ENCODE measurements around the gene USP7. TPM values are rescaled to one million over a fixed set of nuclear protein-coding genes. Genes with fewer than 3 reads are reported as not detected.

Gene USP7
- total RNA-seq, 2 experiments from 2014 or later, result 165 to 198 TPM

- H3K4me3 Mint-ChIP-seq, result no peak overlapping the region
- peaks cover 71% of the 10 kb centered on the region for H3K36me3 Mint-ChIP-seq (ENCODE audit: low read depth)
- CTCF ChIA-PET, result interaction anchor here (0.8 to 1.3 kb wide), 2 partner anchors 37 to 52 kb away, joined by 3 to 5 read pairs; no protein-coding TSS in a partner anchor
- POLR2A ChIA-PET, result no interaction called here
- ATAC-seq, result no peak
- no peaks in the 10 kb centered on the region for H3K4me1 Mint-ChIP-seq
- no peaks in the 10 kb centered on the region for H3K27me3 Mint-ChIP-seq
- no peak overlapping the region for H3K27ac Mint-ChIP-seq
- intact Hi-C loops (cut with DNase I, micrococcal nuclease), result no loop called here
- DNase-seq, result no peak
- no peaks in the 10 kb centered on the region for H3K9me3 Mint-ChIP-seq (ENCODE audit: low read depth)
Measured at GRCh38 chr16:8899709-8900317, 63.9 kb downstream of the USP7 start.

GRCh38 chr16:8898660-8899318, 64.9 kb downstream of the USP7 start:
- no peak for DNase-seq
- H3K27me3 Mint-ChIP-seq, result no peaks in the 10 kb centered on the region
- no peak overlapping the region for H3K4me3 Mint-ChIP-seq
- POLR2A ChIA-PET, result no interaction called here
- H3K36me3 Mint-ChIP-seq (ENCODE audit: low read depth), result peaks cover 70% of the 10 kb centered on the region
- intact Hi-C loops (cut with DNase I, micrococcal nuclease), result no loop called here
- CTCF ChIA-PET, result interaction anchor here (0.8 to 1.3 kb wide), 2 partner anchors 38 to 51 kb away, joined by 3 to 5 read pairs; no protein-coding TSS in a partner anchor
- no peak for ATAC-seq
- H3K9me3 Mint-ChIP-seq (ENCODE audit: low read depth), result no peaks in the 10 kb centered on the region
- no peaks in the 10 kb centered on the region for H3K4me1 Mint-ChIP-seq
- H3K27ac Mint-ChIP-seq, result no peak overlapping the region

GRCh38 chr16:8894736-8895334, 68.9 kb downstream of the USP7 start:
- H3K27ac Mint-ChIP-seq, result peak overlapping the region; percentile 7
- CTCF ChIA-PET, result interaction anchor here (1.3 to 5.7 kb wide), 2 partner anchors 14 to 42 kb away, joined by 3 to 31 read pairs; partner anchors contain the start of gene LITAFD
- no peak overlapping the region for H3K4me3 Mint-ChIP-seq

GRCh38 chr16:8893976-8894690, 69.6 kb downstream of the USP7 start:
- Mint-ChIP-seq H3K36me3 (ENCODE audit: low read depth) (peaks cover 58% of the 10 kb centered on the region), H3K4me3 (no peak overlapping the region), H3K27ac (no peak overlapping the region), H3K9me3 (ENCODE audit: low read depth) (no peaks in the 10 kb centered on the region), H3K27me3 (no peaks in the 10 kb centered on the region), H3K4me1 (peaks cover 10% of the 10 kb centered on the region)
- ChIA-PET POLR2A (no interaction called here), CTCF (interaction anchor here (0.9 to 5.7 kb wide), 3 partner anchors 13 to 42 kb away, joined by 5 to 31 read pairs (median 5); partner anchors contain the start of gene LITAFD)
- no peak for ATAC-seq
- DNase-seq, result no peak
- intact Hi-C loops (cut with DNase I, micrococcal nuclease), result no loop called here

More at GRCh38 chr16:8894736-8895334, 68.9 kb downstream of the USP7 start:
- Mint-ChIP-seq H3K36me3 (ENCODE audit: low read depth) (peaks cover 62% of the 10 kb centered on the region), H3K27me3 (no peaks in the 10 kb centered on the region), H3K4me1 (peaks cover 10% of the 10 kb centered on the region), H3K9me3 (ENCODE audit: low read depth) (no peaks in the 10 kb centered on the region)
- no peak for ATAC-seq
- POLR2A ChIA-PET, result no interaction called here
- intact Hi-C loops (cut with DNase I, micrococcal nuclease), result no loop called here
- DNase-seq, result no peak

GRCh38 chr16:8893426-8893825, 70.3 kb downstream of the USP7 start:
- ChIA-PET CTCF (interaction anchor here (0.5 to 5.7 kb wide), 5 partner anchors 13 to 340 kb away, joined by 3 to 31 read pairs (median 5); partner anchors contain the start of gene LITAFD), POLR2A (no interaction called here)
- H3K4me3 Mint-ChIP-seq, result no peak overlapping the region
- intact Hi-C loops (cut with DNase I, micrococcal nuclease), result no loop called here
- H3K27me3 Mint-ChIP-seq, result no peaks in the 10 kb centered on the region
- H3K36me3 Mint-ChIP-seq (ENCODE audit: low read depth), result peaks cover 54% of the 10 kb centered on the region
- ATAC-seq (no peak), DNase-seq (no peak)
- peak overlapping the region; percentile 16 for H3K27ac Mint-ChIP-seq
- H3K9me3 Mint-ChIP-seq (ENCODE audit: low read depth), result no peaks in the 10 kb centered on the region
- H3K4me1 Mint-ChIP-seq, result peaks cover 10% of the 10 kb centered on the region

- H3K9me3 Mint-ChIP-seq (ENCODE audit: low read depth), result no peaks in the 10 kb centered on the region
- intact Hi-C loops (cut with DNase I, micrococcal nuclease), result no loop called here
- H3K27ac Mint-ChIP-seq, result peak overlapping the region; percentile 87
- DNase-seq, result peak; percentile 48
- H3K36me3 Mint-ChIP-seq (ENCODE audit: low read depth), result peaks cover 46% of the 10 kb centered on the region
- H3K4me3 Mint-ChIP-seq, result peak overlapping the region; percentile 6
- no peaks in the 10 kb centered on the region for H3K27me3 Mint-ChIP-seq
- peaks cover 10% of the 10 kb centered on the region for H3K4me1 Mint-ChIP-seq
- peak; percentile 27 for ATAC-seq
- POLR2A ChIA-PET, result no interaction called here
- CTCF ChIA-PET, result interaction anchor here (1.5 to 5.7 kb wide), 2 partner anchors 11 to 44 kb away, joined by 5 to 31 read pairs; partner anchors contain the start of gene LITAFD
Measured at GRCh38 chr16:8892101-8892575, 71.6 kb downstream of the USP7 start.

- H3K27ac Mint-ChIP-seq, result peak overlapping the region; percentile 87
- ChIA-PET POLR2A (no interaction called here), CTCF (interaction anchor here (1.0 to 5.7 kb wide), 3 partner anchors 10 to 46 kb away, joined by 3 to 31 read pairs (median 5); partner anchors contain the start of gene LITAFD)
- H3K4me3 Mint-ChIP-seq, result no peak overlapping the region
- peaks cover 15% of the 10 kb centered on the region for H3K4me1 Mint-ChIP-seq
- no peaks in the 10 kb centered on the region for H3K9me3 Mint-ChIP-seq (ENCODE audit: low read depth)
- H3K36me3 Mint-ChIP-seq (ENCODE audit: low read depth), result peaks cover 42% of the 10 kb centered on the region
- DNase-seq (no peak), ATAC-seq (no peak)
- H3K27me3 Mint-ChIP-seq, result peaks cover under 1% of the 10 kb centered on the region
- intact Hi-C loops (cut with DNase I, micrococcal nuclease), result no loop called here
Measured at GRCh38 chr16:8890549-8890921, 73.2 kb downstream of the USP7 start.

GRCh38 chr16:8889893-8890548, 73.7 kb downstream of the USP7 start:
- Mint-ChIP-seq H3K36me3 (ENCODE audit: low read depth) (peaks cover 36% of the 10 kb centered on the region), H3K4me3 (no peak overlapping the region), H3K27me3 (peaks cover 3% of the 10 kb centered on the region), H3K27ac (peak overlapping the region; percentile 42), H3K4me1 (peaks cover 17% of the 10 kb centered on the region), H3K9me3 (ENCODE audit: low read depth) (no peaks in the 10 kb centered on the region)
- no peak for ATAC-seq
- DNase-seq, result no peak
- intact Hi-C loops (cut with DNase I, micrococcal nuclease), result loop anchor here in 1 of 2 experiments (2.0 kb wide), 1 partner anchor 63 kb away; no protein-coding TSS in a partner anchor
- POLR2A ChIA-PET, result no interaction called here
- CTCF ChIA-PET, result interaction anchor here (1.0 to 5.7 kb wide), 3 partner anchors 9 to 46 kb away, joined by 3 to 31 read pairs (median 5); partner anchors contain the start of gene LITAFD

GRCh38 chr16:8888951-8889892, 74.5 kb downstream of the USP7 start:
- no peak overlapping the region for H3K4me3 Mint-ChIP-seq
- peaks cover 3% of the 10 kb centered on the region for H3K27me3 Mint-ChIP-seq
- no peak for ATAC-seq
- H3K4me1 Mint-ChIP-seq, result peaks cover 17% of the 10 kb centered on the region
- CTCF ChIA-PET, result interaction anchor here (0.6 to 5.7 kb wide), 4 partner anchors 9 to 47 kb away, joined by 3 to 31 read pairs (median 5); partner anchors contain the start of gene LITAFD
- no peak for DNase-seq
- H3K27ac Mint-ChIP-seq, result no peak overlapping the region
- H3K9me3 Mint-ChIP-seq (ENCODE audit: low read depth), result no peaks in the 10 kb centered on the region
- POLR2A ChIA-PET, result no interaction called here
- H3K36me3 Mint-ChIP-seq (ENCODE audit: low read depth), result peaks cover 29% of the 10 kb centered on the region
- intact Hi-C loops (cut with DNase I, micrococcal nuclease), result loop anchor here in 1 of 2 experiments (2.0 kb wide), 1 partner anchor 62 kb away; no protein-coding TSS in a partner anchor

All from activated CD4-positive, alpha-beta T cell treated with anti-CD3 and anti-CD28 coated beads for 36 hours (primary cell).